GM21390 (cell line): ENCODE results near the gene TMCC3.

Experiments
- ATAC-seq: cut with Tn5 transposase; IDR thresholded peaks from one replicate; pipeline ENCODE4 v1.9.1; 2021; ENCODE audit not compliant: unreplicated experiment

Gene TMCC3

GRCh38 chr12:94536040-94536965 lies 114.1 kb downstream of the TMCC3 start:
- no peak for ATAC-seq

GRCh38 chr12:94535510-94535921 lies 114.8 kb downstream of the TMCC3 start:
- ATAC-seq: no peak

- no peak for ATAC-seq
Measured at GRCh38 chr12:94534774-94535509, 115.4 kb downstream of the TMCC3 start.

- ATAC-seq: no peak
Measured at GRCh38 chr12:94534278-94534677, 116.1 kb downstream of the TMCC3 start.

- peak; percentile 80 for ATAC-seq
Measured at GRCh38 chr12:94532490-94533422, 117.6 kb downstream of the TMCC3 start.

GRCh38 chr12:94531196-94531720 lies 119.1 kb downstream of the TMCC3 start:
- no peak for ATAC-seq

GRCh38 chr12:94525951-94526350 lies 124.4 kb downstream of the TMCC3 start:
- ATAC-seq: peak; percentile 60
